OCI-LY7 (cell line): ENCODE results near the gene SRCIN1. TPM values are rescaled to one million over a fixed set of nuclear protein-coding genes. Genes with fewer than 3 reads are reported as not detected.

Experiments used
- BruUV-seq: library from RNA; stranded (reverse); fragments of 400-500 nt; replicated peaks from 2 replicates; lab custom pipeline; 2021; lab: Mats Ljungman, UMichigan
- CTCF ChIA-PET: fragments of 300-600 bp; sonication (Branson Sonifier 250); formaldehyde crosslinking; loops from one replicate; lab custom pipeline; 2022; ENCODE audit warnings: antibody characterized with exemption; ENCODE audit not compliant: unreplicated experiment; lab: Charles Lee
- POLR2A ChIA-PET: fragments of 300-600 bp; sonication (Branson Sonifier 250); formaldehyde crosslinking; loops from one replicate; lab custom pipeline; 2022; ENCODE audit warnings: antibody characterized with exemption; lab: Charles Lee
- DNase-seq: peaks from one replicate; pipeline ENCODE4 v3.0.0-alpha.2; 2015; ENCODE audit warnings: low spot score
- H2AFZ ChIP-seq: fragments of 200-600 bp; sonication (generic), shearing (Covaris generic); 2 replicates; pipeline ENCODE4 v1.6.1; 2014; ENCODE audit warnings: mild to moderate bottlenecking, antibody characterized with exemption, low read length, moderate library complexity
- H3K27ac ChIP-seq: fragments of 200-600 bp; sonication (generic); 2 replicates; pipeline ENCODE4 v1.5.1; 2014; ENCODE audit warnings: mixed run types, low read depth, mild to moderate bottlenecking, moderate library complexity, low read length, inconsistent platforms; ENCODE audit not compliant: poor library complexity, severe bottlenecking
- H3K36me3 ChIP-seq: fragments of 200-600 bp; sonication (generic); 2 replicates; pipeline ENCODE4 v1.6.1; 2014; ENCODE audit warnings: mild to moderate bottlenecking, antibody characterized with exemption, low read length, moderate library complexity, mixed read lengths; ENCODE audit not compliant: insufficient read depth
- H3K4me1 ChIP-seq: fragments of 200-600 bp; sonication (generic); 2 replicates; pipeline ENCODE4 v1.5.1; 2014; ENCODE audit warnings: mild to moderate bottlenecking, low read length; ENCODE audit not compliant: insufficient read depth, poor library complexity, severe bottlenecking
- H3K4me2 ChIP-seq: fragments of 200-600 bp; sonication (generic); 2 replicates; pipeline ENCODE4 v1.6.1; 2014; ENCODE audit warnings: mild to moderate bottlenecking, low read length
- H3K4me3 ChIP-seq: fragments of 200-600 bp; sonication (generic); 2 replicates; pipeline ENCODE4 v1.5.1; 2014; ENCODE audit warnings: mild to moderate bottlenecking, low read depth, low read length; ENCODE audit not compliant: poor library complexity, severe bottlenecking
- H3K79me2 ChIP-seq: fragments of 200-600 bp; sonication (generic); 2 replicates; pipeline ENCODE4 v1.6.1; 2016; ENCODE audit warnings: low read depth, mild to moderate bottlenecking, low read length, moderate library complexity, mixed read lengths; ENCODE audit not compliant: insufficient read depth
- H3K9me2 ChIP-seq: fragments of 200-600 bp; sonication (generic); 2 replicates; pipeline ENCODE4 v1.6.1; 2016; ENCODE audit warnings: mild to moderate bottlenecking, low read length, mixed read lengths; ENCODE audit not compliant: insufficient read depth
- H3K9me3 ChIP-seq: fragments of 200-600 bp; sonication (generic); 2 replicates; pipeline ENCODE4 v1.6.1; 2014; ENCODE audit warnings: mild to moderate bottlenecking, mixed run types, low read length, mixed read lengths
- H4K20me1 ChIP-seq: fragments of 200-600 bp; sonication (generic); 2 replicates; pipeline ENCODE4 v1.6.1; 2014; ENCODE audit warnings: mild to moderate bottlenecking, antibody characterized with exemption, low read length, moderate library complexity, mixed read lengths; ENCODE audit not compliant: insufficient read depth
- CTCF ChIP-seq: fragments of 200-600 bp; sonication (generic); conservative IDR thresholded peaks from 2 replicates; pipeline ENCODE4 v1.5.1; 2014; ENCODE audit warnings: mild to moderate bottlenecking, antibody characterized with exemption, low read length, moderate library complexity, mixed read lengths
- EZH2phosphoT487 ChIP-seq: fragments of 200-600 bp; sonication (generic); IDR thresholded peaks from 2 replicates; pipeline ENCODE4 v1.6.1; 2018; ENCODE audit warnings: low read depth, borderline replicate concordance, mild to moderate bottlenecking, mixed run types, antibody characterized with exemption, low read length, moderate library complexity, mixed read lengths
- intact Hi-C: fragments of 100-400 bp; cut with micrococcal nuclease; formaldehyde crosslinking; loops from one replicate; pipeline ENCODE4 v1.10.0; 2022; ENCODE audit not compliant: unreplicated experiment
- total RNA-seq, 2 experiments: library from RNA; depleted of rRNA in 1 of 2; stranded (reverse); fragments of >200 nt in 1 of 2; shearing (Covaris generic) in 1 of 2; gene quantifications; 2 replicates each; pipeline ENCODE4 v1.2.3, GENCODE V29; 2014 to 2022

The SRCIN1 gene
- total RNA-seq, 2 experiments from 2014 or later = 1.5 to 4.6 TPM

- no TSS peak for BruUV-seq
- Histone ChIP-seq H3K27ac (no peak overlapping the region), H3K9me2 (no peaks in the 10 kb centered on the region), H4K20me1 (no peaks in the 10 kb centered on the region), H3K4me2 (peak overlapping the region; percentile 54), H3K79me2 (no peaks in the 10 kb centered on the region), H3K4me1 (peaks cover 24% of the 10 kb centered on the region), H3K9me3 (no peaks in the 10 kb centered on the region), H3K4me3 (peak overlapping the region; percentile 37), H2AFZ (peak overlapping the region; percentile 85), H3K36me3 (no peaks in the 10 kb centered on the region)
- peak; percentile 75 for DNase-seq
- intact Hi-C loops = loop anchor here (2.0 kb wide), 1 partner anchor 26 kb away; no protein-coding TSS in a partner anchor
- no peak for TF ChIP-seq EZH2phosphoT487
- TF ChIP-seq CTCF = peak; percentile 99
- ChIA-PET CTCF (interaction anchor here (0.6 to 1.5 kb wide), 4 partner anchors 24 to 122 kb away, joined by 3 to 6 read pairs (median 4); no protein-coding TSS in a partner anchor), POLR2A (interaction anchor here (0.6 kb wide), 2 partner anchors 58 to 75 kb away, joined by 3 read pairs; no protein-coding TSS in a partner anchor)
Measured at GRCh38 chr17:38584350-38584925, 21.3 kb downstream of the SRCIN1 start.

- POLR2A ChIA-PET = interaction anchor here (0.6 kb wide), 3 partner anchors 59 to 79 kb away, joined by 3 to 7 read pairs (median 3); no protein-coding TSS in a partner anchor
- Histone ChIP-seq H3K79me2 (no peaks in the 10 kb centered on the region), H3K4me2 (peak overlapping the region; percentile 54), H3K4me3 (no peak overlapping the region), H3K9me2 (no peaks in the 10 kb centered on the region), H3K27ac (no peak overlapping the region), H3K9me3 (no peaks in the 10 kb centered on the region), H3K36me3 (no peaks in the 10 kb centered on the region), H4K20me1 (no peaks in the 10 kb centered on the region), H3K4me1 (peaks cover 24% of the 10 kb centered on the region), H2AFZ (peak overlapping the region; percentile 85)
- CTCF ChIA-PET = interaction anchor here (0.6 to 1.5 kb wide), 4 partner anchors 25 to 123 kb away, joined by 3 to 6 read pairs (median 4); no protein-coding TSS in a partner anchor
- intact Hi-C loops = loop anchor here (2.0 kb wide), 1 partner anchor 25 kb away; no protein-coding TSS in a partner anchor
- BruUV-seq = no TSS peak
- no peak for TF ChIP-seq EZH2phosphoT487
- TF ChIP-seq CTCF = no peak
- DNase-seq = no peak
Measured at GRCh38 chr17:38583828-38584349, 21.9 kb downstream of the SRCIN1 start.
